Endodermal cell (in vitro differentiated cells): Measurements from ENCODE around the gene AMMECR1. TPM values are rescaled to one million over a fixed set of nuclear protein-coding genes. Genes with fewer than 3 reads are reported as not detected.

ENCODE experiments used
- DNase-seq: peaks from one replicate; pipeline ENCODE4 v3.0.0-alpha.2; 2017
- H3K27ac ChIP-seq: 2 replicates; pipeline ENCODE4 v1.5.1; 2013; ENCODE audit warnings: mild to moderate bottlenecking, low read depth, low read length, moderate library complexity
- H3K27me3 ChIP-seq: 2 replicates; pipeline ENCODE4 v1.6.1; 2013; ENCODE audit warnings: mild to moderate bottlenecking, low read length, moderate library complexity; ENCODE audit not compliant: insufficient read depth, control insufficient read depth, poor library complexity, severe bottlenecking
- H3K36me3 ChIP-seq: 2 replicates; pipeline ENCODE4 v1.7.0; 2013; ENCODE audit warnings: mild to moderate bottlenecking, low read length, moderate library complexity; ENCODE audit not compliant: control insufficient read depth, insufficient read depth
- H3K4me1 ChIP-seq: one replicate; pipeline ENCODE4 v1.7.0; 2013; ENCODE audit warnings: low read length; ENCODE audit not compliant: control insufficient read depth, insufficient read depth
- H3K4me3 ChIP-seq: 2 replicates; pipeline ENCODE4 v1.5.1; 2013; ENCODE audit warnings: mild to moderate bottlenecking, low read length, moderate library complexity
- H3K9ac ChIP-seq: 2 replicates; pipeline ENCODE4 v1.6.1; 2013; ENCODE audit warnings: mild to moderate bottlenecking, low read length, moderate library complexity; ENCODE audit not compliant: poor library complexity, severe bottlenecking; ENCODE audit errors: extremely low read depth
- H3K9me3 ChIP-seq: 2 replicates; pipeline ENCODE4 v1.6.1; 2013; ENCODE audit warnings: mild to moderate bottlenecking, low read length, moderate library complexity; ENCODE audit not compliant: control insufficient read depth
- H3K27ac Mint-ChIP-seq: 2 replicates; pipeline ENCODE4 v1.8.0; 2020; ENCODE audit warnings: mixed read lengths
- H3K27me3 Mint-ChIP-seq: 2 replicates; pipeline ENCODE4 v1.8.0; 2021; ENCODE audit warnings: mild to moderate bottlenecking, mixed read lengths; ENCODE audit not compliant: insufficient read depth
- H3K36me3 Mint-ChIP-seq: 2 replicates; pipeline ENCODE4 v1.8.0; 2020; ENCODE audit warnings: low read depth, mixed read lengths
- H3K4me1 Mint-ChIP-seq: 2 replicates; pipeline ENCODE4 v1.8.0; 2020; ENCODE audit warnings: mixed read lengths
- H3K4me3 Mint-ChIP-seq: 2 replicates; pipeline ENCODE4 v1.8.0; 2020; ENCODE audit warnings: mild to moderate bottlenecking, moderate library complexity, mixed read lengths
- H3K9me3 Mint-ChIP-seq: 2 replicates; pipeline ENCODE4 v1.8.0; 2020; ENCODE audit warnings: mild to moderate bottlenecking, mixed read lengths
- CTCF ChIP-seq: fragments of 200-600 bp; sonication (generic); conservative IDR thresholded peaks from 2 replicates; pipeline ENCODE4 v1.5.0; 2021; ENCODE audit warnings: antibody characterized with exemption, mild to moderate bottlenecking
- WGBS, 2 experiments: methylation state at CpG; one replicate each; pipeline versions ENCODE4 v1.1.5 to v1.1.7; 2013; ENCODE audit warnings: missing lambda C conversion rate in 2 of 2, mixed read lengths in 1 of 2; ENCODE audit not compliant: insufficient coverage in 1 of 2, insufficient read length in 1 of 2; 5-methylcytosine and 5-hydroxymethylcytosine counted together
- total RNA-seq, 2 donors: library from RNA; stranded (reverse); fragmentation: NEBNext Ultra II Directional in 1 of 2; extraction: Animal tissue kit (Norgen Biotek cat#: 25700) in 1 of 2; gene quantifications; 2 replicates in 1 of 2; 3 replicates in 1 of 2; pipeline ENCODE4 v1.2.1, GENCODE V29; 2021

AMMECR1 gene
- total RNA-seq, 2 donors from 2014 or later: 26.8 to 62.2 TPM

- H3K4me1 ChIP-seq: no peaks in the 10 kb centered on the region
- H3K27me3 ChIP-seq: no peaks in the 10 kb centered on the region
- H3K36me3 ChIP-seq: no peaks in the 10 kb centered on the region
- peaks cover 20% of the 10 kb centered on the region for H3K4me1 Mint-ChIP-seq
- WGBS, 2 experiments: 60% methylated on average over 2 of the region's 2 CpGs; no CpG with 5 or more reads in 1 of the 2 experiments
- no peaks in the 10 kb centered on the region for H3K9me3 Mint-ChIP-seq
- TF ChIP-seq CTCF: peak; percentile 78
- peak; percentile 68 for DNase-seq
- H3K4me3 ChIP-seq: no peak overlapping the region
- H3K27ac Mint-ChIP-seq: no peak overlapping the region
- no peaks in the 10 kb centered on the region for H3K27me3 Mint-ChIP-seq
- no peaks in the 10 kb centered on the region for H3K9me3 ChIP-seq
- H3K4me3 Mint-ChIP-seq: no peak overlapping the region
- H3K36me3 Mint-ChIP-seq: peaks cover 2% of the 10 kb centered on the region
- no peak overlapping the region for H3K27ac ChIP-seq
- H3K9ac ChIP-seq: no peak overlapping the region
Measured at GRCh38 chrX:110146521-110146920, 171.4 kb downstream of the AMMECR1 start.

GRCh38 chrX:110145854-110146253 lies 172.0 kb downstream of the AMMECR1 start:
- peak; percentile 58 for DNase-seq
- Mint-ChIP-seq H3K27me3 (no peaks in the 10 kb centered on the region), H3K36me3 (peaks cover 2% of the 10 kb centered on the region), H3K9me3 (no peaks in the 10 kb centered on the region), H3K27ac (no peak overlapping the region), H3K4me3 (no peak overlapping the region), H3K4me1 (peaks cover 20% of the 10 kb centered on the region)
- Histone ChIP-seq H3K9me3 (no peaks in the 10 kb centered on the region), H3K4me1 (no peaks in the 10 kb centered on the region), H3K9ac (no peak overlapping the region), H3K27me3 (no peaks in the 10 kb centered on the region), H3K4me3 (no peak overlapping the region), H3K27ac (no peak overlapping the region), H3K36me3 (no peaks in the 10 kb centered on the region)
- WGBS, 2 experiments: 19% methylated on average over 3 of the region's 4 CpGs; no CpG with 5 or more reads in 1 of the 2 experiments
- TF ChIP-seq CTCF: peak; percentile 75

GRCh38 chrX:110145311-110145710 lies 172.6 kb downstream of the AMMECR1 start:
- H3K4me3 Mint-ChIP-seq: no peak overlapping the region
- Histone ChIP-seq H3K4me1 (no peaks in the 10 kb centered on the region), H3K4me3 (no peak overlapping the region), H3K27ac (no peak overlapping the region), H3K9me3 (no peaks in the 10 kb centered on the region), H3K27me3 (no peaks in the 10 kb centered on the region), H3K9ac (no peak overlapping the region), H3K36me3 (no peaks in the 10 kb centered on the region)
- no peaks in the 10 kb centered on the region for H3K27me3 Mint-ChIP-seq
- no peak overlapping the region for H3K27ac Mint-ChIP-seq
- peaks cover 20% of the 10 kb centered on the region for H3K4me1 Mint-ChIP-seq
- peaks cover 2% of the 10 kb centered on the region for H3K36me3 Mint-ChIP-seq
- no peak for DNase-seq
- H3K9me3 Mint-ChIP-seq: no peaks in the 10 kb centered on the region
- no peak for TF ChIP-seq CTCF

Other genes with a start within 250 kb of the AMMECR1 start
- gene RTL9, start 40.8 kb upstream of the AMMECR1 start, total RNA-seq: under 1 TPM; 0.29 TPM